Ramos (cell line): ENCODE results near the gene PPM1N.
"Not testable (repeated sequence)": the region's sequence is repeated elsewhere in the genome, so short reads cannot be mapped to it uniquely, and the experiment has no call there.

Experiments used
- in situ Hi-C: fragments of 300-500 bp; cut with MboI; formaldehyde crosslinking; loops from one replicate; pipeline ENCODE4 v1.14.3; 2022; ENCODE audit warnings: low sequenced_read_pairs; ENCODE audit not compliant: unreplicated experiment

Gene PPM1N

GRCh38 chr19:45506989-45507871 lies 9.0 kb downstream of the PPM1N start, which contains the start of gene VASP:
Gene VASP (plus strand): TSS chr19:45507479. CDS start chr19:45507772, 293 bp downstream.
- in situ Hi-C loops, result no loop called here

- in situ Hi-C loops, result no loop called here
Observed at GRCh38 chr19:45507872-45508416, 9.7 kb downstream of the PPM1N start.

GRCh38 chr19:45508417-45508860 lies 10.2 kb downstream of the PPM1N start:
- in situ Hi-C loops, result no loop called here

DNA sequence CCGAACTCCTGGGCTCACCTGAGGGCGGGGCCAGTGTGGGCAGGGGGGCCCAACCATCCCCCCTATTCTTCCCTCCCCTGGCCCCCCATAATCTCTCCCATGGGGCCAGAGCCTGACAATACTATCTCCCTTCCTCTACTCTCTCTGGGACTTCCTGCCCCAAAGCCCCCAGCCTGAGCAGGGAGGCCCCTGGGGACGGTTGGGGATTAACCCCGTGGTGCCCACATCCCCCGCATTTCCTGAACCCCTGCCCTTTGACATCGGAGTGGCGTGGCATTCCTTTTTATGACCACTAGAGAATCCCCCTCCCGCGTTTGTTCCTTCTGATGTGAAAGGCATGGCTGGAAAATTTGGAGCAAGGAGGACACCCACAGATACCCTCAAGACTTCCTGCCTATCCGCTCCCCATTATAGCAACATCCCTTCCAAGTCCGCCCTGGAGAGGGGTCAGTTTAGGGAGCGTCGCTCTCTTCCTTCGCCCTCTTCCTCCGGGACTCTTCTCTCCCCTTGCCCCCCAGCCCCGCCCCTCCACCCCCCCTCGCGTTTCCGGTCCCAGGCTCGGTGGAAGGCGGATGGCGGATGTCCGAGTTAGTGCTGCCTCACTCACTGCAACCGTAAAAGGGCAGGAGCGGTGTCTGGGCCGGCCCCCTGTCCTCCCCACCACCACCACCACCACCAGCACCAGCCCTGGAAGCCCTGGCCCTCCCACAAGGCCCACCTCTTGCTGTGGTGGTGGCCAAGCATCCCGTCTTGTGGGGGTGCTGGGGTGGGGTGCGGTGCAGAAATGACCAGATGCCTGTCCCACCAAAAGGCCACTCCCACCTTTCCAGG lies 10.8 kb downstream of the PPM1N start:
- in situ Hi-C loops, result no loop called here

DNA sequence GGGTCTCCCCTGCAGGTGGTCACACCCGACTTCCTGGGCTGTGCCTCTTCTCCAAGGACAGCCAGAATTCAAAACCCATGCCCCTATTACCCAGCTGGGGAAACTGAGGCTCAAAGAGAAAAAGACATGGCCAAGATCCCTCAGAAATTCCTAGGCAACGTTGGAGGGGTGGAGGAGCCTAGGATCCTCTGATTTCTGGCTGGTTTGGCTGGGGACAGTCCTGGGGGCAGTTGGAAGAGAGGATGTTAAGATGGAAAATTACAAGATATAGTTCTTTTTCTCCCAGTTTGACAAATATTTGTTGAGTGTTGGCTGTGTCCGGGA lies 11.4 kb downstream of the PPM1N start:
- in situ Hi-C loops, result no loop called here

GRCh38 chr19:45510352-45510751 lies 12.1 kb downstream of the PPM1N start:
- in situ Hi-C loops, result not testable (repeated sequence)

DNA sequence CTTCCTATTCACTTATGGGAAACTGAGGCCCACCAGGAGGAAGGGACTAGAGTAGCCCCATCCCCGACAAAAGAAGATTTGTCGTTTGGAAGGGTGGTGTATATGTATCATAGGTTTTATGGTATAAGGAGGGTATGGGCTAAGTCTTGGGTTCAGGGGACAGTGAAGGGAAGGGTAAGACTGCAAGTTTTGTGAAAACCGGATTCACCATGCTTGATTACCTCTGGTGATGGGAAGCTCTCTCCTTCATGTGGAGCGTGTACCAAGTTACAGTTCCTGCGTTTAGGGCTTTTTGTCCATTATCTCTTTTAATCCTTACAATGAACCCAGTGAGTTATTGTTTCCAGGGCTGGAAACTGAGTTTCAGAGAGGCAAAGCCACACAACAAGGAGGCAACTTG lies 12.8 kb downstream of the PPM1N start:
- in situ Hi-C loops, result no loop called here

- in situ Hi-C loops, result no loop called here
Observed at GRCh38 chr19:45512881-45513483, 14.7 kb downstream of the PPM1N start.

- in situ Hi-C loops, result loop anchor here (5.0 kb wide), 1 partner anchor 43 kb away; no protein-coding TSS in a partner anchor
Observed at GRCh38 chr19:45514376-45515051, 16.3 kb downstream of the PPM1N start.

DNA sequence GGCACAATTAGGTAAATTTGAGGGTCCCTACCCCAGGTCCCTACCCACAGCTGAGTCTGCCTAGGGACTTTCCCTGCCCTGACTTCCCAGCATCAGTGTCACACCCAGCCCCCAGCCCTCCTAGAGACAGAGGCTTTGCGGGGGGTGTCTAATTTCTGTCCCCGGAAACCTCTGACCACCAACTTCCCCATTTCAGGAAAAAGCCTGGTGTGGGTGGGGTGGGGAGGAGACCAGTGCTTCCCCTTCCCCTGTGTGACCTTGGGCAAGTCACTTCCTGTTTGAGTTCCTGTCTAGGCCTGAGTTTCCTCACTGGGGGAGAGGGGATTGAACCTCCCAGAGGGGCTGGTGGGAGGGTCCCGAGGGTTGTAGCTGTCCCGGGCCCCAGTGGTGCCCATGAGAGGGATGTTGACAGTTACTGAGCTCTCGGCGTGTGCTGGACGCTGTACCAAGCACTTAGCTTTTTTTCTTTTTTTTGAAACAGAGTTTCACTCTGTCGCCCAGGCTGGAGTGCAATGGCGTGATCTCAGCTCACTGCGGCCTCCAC lies 16.9 kb downstream of the PPM1N start:
- in situ Hi-C loops, result loop anchor here (5.0 kb wide), 1 partner anchor 42 kb away; no protein-coding TSS in a partner anchor

GRCh38 chr19:45515807-45516401 lies 17.7 kb downstream of the PPM1N start:
- in situ Hi-C loops, result loop anchor here (5.0 kb wide), 1 partner anchor 41 kb away; no protein-coding TSS in a partner anchor

DNA sequence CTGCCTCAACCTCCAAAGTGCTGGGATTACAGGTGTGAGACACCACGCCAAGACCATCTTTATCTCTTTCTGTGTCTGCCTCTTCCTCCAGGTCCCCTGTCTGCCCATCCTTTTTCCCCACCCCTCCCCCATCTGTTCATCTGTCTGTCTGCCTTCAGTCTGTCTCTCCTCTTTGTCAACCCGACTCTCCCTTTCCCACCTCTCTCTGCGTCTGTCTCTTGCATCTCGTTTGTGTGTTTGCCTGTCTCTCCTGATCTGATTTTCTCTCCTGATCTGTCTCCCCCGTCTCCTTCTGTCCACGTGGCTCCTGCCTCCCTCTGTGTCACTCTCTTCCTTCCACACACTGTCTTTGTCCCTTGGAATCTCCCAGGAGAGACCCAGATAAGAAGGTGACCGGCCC lies 19.0 kb downstream of the PPM1N start:
- in situ Hi-C loops, result loop anchor here (5.0 kb wide), 1 partner anchor 40 kb away; no protein-coding TSS in a partner anchor

GRCh38 chr19:45517641-45518468 lies 19.6 kb downstream of the PPM1N start:
- in situ Hi-C loops, result loop anchor here (5.0 kb wide), 1 partner anchor 39 kb away; no protein-coding TSS in a partner anchor

GRCh38 chr19:45518469-45518826 lies 20.2 kb downstream of the PPM1N start:
- in situ Hi-C loops, result loop anchor here (5.0 kb wide), 1 partner anchor 39 kb away; no protein-coding TSS in a partner anchor

DNA sequence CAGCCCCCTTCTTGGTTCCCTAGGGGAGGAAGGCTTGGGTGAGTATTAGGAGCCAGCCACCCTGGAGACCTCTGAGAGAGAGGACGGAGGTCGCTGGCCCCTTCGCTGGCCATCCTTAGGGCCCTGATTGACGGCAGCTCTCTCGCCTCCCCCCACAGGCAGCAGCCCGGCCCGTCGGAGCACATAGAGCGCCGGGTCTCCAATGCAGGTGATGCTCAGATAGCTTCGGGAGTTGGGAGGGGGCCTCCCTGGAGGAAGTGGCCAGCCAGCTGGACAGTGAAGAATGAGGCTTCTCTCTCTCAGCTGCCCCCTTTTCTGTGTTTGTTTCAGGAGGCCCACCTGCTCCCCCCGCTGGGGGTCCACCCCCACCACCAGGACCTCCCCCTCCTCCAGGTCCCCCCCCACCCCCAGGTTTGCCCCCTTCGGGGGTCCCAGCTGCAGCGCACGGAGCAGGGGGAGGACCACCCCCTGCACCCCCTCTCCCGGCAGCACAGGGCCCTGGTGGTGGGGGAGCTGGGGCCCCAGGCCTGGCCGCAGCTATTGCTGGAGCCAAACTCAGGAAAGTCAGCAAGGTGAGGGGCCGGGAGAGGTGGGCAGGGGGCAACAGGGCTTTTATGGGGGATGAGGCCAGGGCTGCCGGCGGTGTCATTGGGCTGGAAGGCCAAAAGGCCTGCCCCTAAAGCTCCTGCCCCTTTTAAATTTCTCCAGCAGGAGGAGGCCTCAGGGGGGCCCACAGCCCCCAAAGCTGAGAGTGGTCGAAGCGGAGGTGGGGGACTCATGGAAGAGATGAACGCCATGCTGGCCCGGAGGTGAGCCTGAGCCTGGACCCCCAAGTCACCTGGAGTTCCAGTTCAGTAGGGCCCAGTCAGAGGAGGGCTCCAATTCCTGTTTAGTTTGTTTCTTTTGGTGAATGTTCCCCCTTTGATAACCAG lies 24.0 kb downstream of the PPM1N start:
- in situ Hi-C loops, result no loop called here

DNA sequence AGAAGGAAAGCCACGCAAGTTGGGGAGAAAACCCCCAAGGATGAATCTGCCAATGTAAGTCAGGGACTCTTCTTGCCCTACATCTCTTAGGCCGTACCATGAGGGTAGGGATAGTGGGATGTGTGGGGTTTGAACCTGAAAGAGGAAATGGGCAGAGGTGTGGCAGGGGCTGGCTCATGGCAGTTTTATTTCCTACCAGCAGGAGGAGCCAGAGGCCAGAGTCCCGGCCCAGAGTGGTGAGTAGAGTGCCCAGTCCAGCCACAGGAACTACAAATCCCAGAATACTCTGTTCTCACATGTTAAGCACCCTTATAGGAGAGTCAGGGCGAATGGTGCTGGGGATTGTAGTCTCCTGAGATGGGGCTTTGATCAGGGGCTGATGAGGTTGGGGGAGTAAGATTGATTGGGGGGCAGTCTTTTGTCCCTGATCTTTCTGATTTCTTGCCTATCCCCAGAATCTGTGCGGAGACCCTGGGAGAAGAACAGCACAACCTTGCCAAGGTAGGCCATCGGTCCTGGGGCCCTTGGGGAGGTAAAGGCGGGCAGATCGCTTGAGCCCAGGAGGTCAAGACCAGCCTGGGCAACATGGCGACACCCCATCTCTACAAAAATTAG lies 25.5 kb downstream of the PPM1N start:
- in situ Hi-C loops, result no loop called here
